ENCODE measurements around the gene DLG3.

DNA sequence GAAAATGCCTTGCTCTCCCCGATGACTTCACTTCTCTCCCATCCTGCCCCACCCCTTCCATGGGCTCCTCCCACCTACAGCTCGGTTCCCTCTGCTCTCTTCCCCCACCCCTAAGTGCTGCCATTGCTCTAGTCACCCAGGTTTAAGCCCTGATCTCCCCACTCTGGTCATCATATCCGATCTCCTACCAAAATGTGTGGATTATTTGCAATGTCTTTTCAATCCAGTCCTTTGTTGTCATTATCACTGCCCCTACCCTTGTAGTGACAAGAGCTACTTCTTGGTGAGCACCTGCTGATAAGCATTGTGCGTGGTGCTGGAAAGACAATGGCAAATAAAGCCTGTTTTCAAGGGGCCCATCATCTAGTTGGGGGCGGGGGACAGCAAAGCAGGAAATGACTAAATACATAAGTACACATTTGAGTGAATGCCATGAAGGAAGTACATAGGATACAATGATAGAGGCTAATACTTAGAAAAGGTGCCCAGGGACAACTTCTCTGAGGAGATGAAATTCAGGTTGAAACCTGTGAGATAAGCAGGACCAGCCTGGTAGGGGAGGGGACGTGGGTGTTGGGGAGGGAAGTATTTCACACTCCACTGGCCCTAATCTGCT is 63.8 kb downstream of the DLG3 start:
- TF ChIP-seq, protein P1, sequence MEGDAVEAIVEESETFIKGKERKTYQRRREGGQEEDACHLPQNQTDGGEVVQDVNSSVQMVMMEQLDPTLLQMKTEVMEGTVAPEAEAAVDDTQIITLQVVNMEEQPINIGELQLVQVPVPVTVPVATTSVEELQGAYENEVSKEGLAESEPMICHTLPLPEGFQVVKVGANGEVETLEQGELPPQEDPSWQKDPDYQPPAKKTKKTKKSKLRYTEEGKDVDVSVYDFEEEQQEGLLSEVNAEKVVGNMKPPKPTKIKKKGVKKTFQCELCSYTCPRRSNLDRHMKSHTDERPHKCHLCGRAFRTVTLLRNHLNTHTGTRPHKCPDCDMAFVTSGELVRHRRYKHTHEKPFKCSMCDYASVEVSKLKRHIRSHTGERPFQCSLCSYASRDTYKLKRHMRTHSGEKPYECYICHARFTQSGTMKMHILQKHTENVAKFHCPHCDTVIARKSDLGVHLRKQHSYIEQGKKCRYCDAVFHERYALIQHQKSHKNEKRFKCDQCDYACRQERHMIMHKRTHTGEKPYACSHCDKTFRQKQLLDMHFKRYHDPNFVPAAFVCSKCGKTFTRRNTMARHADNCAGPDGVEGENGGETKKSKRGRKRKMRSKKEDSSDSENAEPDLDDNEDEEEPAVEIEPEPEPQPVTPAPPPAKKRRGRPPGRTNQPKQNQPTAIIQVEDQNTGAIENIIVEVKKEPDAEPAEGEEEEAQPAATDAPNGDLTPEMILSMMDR (conservative IDR thresholded peaks at IDR 0.05; ENCODE audit: low read depth, low read length): no peak
- no peak for TF ChIP-seq EZH2phosphoT487 (IDR thresholded peaks at IDR 0.05; ENCODE audit: borderline replicate concordance, low read length)

Measured in PC-3 (cell line).